GM12878 (cell line): Measurements from ENCODE around the gene USP2. TPM values are rescaled to one million over a fixed set of nuclear protein-coding genes. Genes with fewer than 3 reads are reported as not detected.

Source experiments
- ATAC-seq: fragments of 200-7000 bp; cut with Tn5 transposase; 3 replicates; pipeline ENCODE4 v1.9.1; 2020; ENCODE audit warnings: mild to moderate bottlenecking, moderate library complexity
- BruUV-seq: library from RNA; stranded (reverse); fragments of 400-500 nt; replicated peaks from 2 replicates; lab custom pipeline; 2021; lab: Mats Ljungman, UMichigan
- CTCF ChIA-PET: fragments of 300-600 bp; sonication (Branson Sonifier 250); formaldehyde crosslinking; extraction: SDS; loops from one replicate; lab custom pipeline; 2021; ENCODE audit warnings: inconsistent platforms; lab: Yijun Ruan, JAX
- POLR2A ChIA-PET: fragments of 350-600 bp; formaldehyde crosslinking; extraction: SDS; loops from one replicate; lab custom pipeline; 2021; ENCODE audit warnings: inconsistent platforms; lab: Charles Lee
- RAD21 ChIA-PET: fragments of 300-600 bp; sonication (Branson Sonifier 250); formaldehyde crosslinking; loops from one replicate; lab custom pipeline; 2023; ENCODE audit warnings: antibody characterized with exemption; ENCODE audit not compliant: unreplicated experiment; lab: Charles Lee
- SMC1A ChIA-PET: fragments of 300-600 bp; sonication (Branson Sonifier 250); formaldehyde crosslinking; loops from one replicate; lab custom pipeline; 2023; ENCODE audit not compliant: unreplicated experiment, uncharacterized antibody; lab: Charles Lee
- DNase-seq: peaks from one replicate; pipeline ENCODE4 v3.0.0-alpha.2; 2011; ENCODE audit warnings: low read depth, low spot score
- FAIRE-seq: peaks from 3 replicates; lab custom pipeline; 2011; peaks lifted over from hg19 to GRCh38; lab: Jason Lieb, UNC
- H2AFZ ChIP-seq: 2 replicates; pipeline ENCODE4 v1.6.0; 2011; ENCODE audit warnings: low read depth, low read length, control low read depth; ENCODE audit not compliant: control insufficient read depth
- H3K27ac ChIP-seq: 2 replicates; pipeline ENCODE4 v1.5.1; 2011; ENCODE audit warnings: control low read depth; ENCODE audit not compliant: control insufficient read depth, insufficient read depth
- H3K27me3 ChIP-seq, 2 experiments: replicated peaks in 1 of 2; 2 replicates each; pipeline versions ENCODE4 v1.6.0 to v1.6.1; 2011; ENCODE audit warnings: low read length in 1 of 2; ENCODE audit not compliant: control insufficient read depth in 2 of 2, insufficient read depth in 2 of 2
- H3K36me3 ChIP-seq, 2 experiments: 2 replicates each; pipeline ENCODE4 v1.5.1; 2011; ENCODE audit warnings: low read length in 1 of 2; ENCODE audit not compliant: control insufficient read depth in 2 of 2, insufficient read depth in 2 of 2
- H3K4me1 ChIP-seq: 2 replicates; pipeline ENCODE4 v1.6.1; 2011; ENCODE audit warnings: mild to moderate bottlenecking, low read length, moderate library complexity, mixed read lengths; ENCODE audit not compliant: control insufficient read depth, insufficient read depth
- H3K4me2 ChIP-seq: 2 replicates; pipeline ENCODE4 v1.6.0; 2011; ENCODE audit warnings: control low read depth; ENCODE audit not compliant: control insufficient read depth, insufficient read depth
- H3K4me3 ChIP-seq: fragments of 200-600 bp; sonication (generic); 2 replicates; pipeline ENCODE4 v1.5.1; 2016
- H3K79me2 ChIP-seq: 2 replicates; pipeline ENCODE4 v1.6.0; 2011; ENCODE audit warnings: low read length; ENCODE audit not compliant: control insufficient read depth, insufficient read depth
- H3K9ac ChIP-seq: 2 replicates; pipeline ENCODE4 v1.8.0; 2011; ENCODE audit warnings: low read length, control low read depth, mixed read lengths; ENCODE audit not compliant: control insufficient read depth, insufficient read depth
- H3K9me3 ChIP-seq: replicated peaks from 3 replicates; pipeline ENCODE4 v1.5.1; 2011; ENCODE audit warnings: mild to moderate bottlenecking, low read length; ENCODE audit not compliant: control insufficient read depth, insufficient read depth
- H4K20me1 ChIP-seq: 2 replicates; pipeline ENCODE4 v1.6.0; 2011; ENCODE audit not compliant: control insufficient read depth, insufficient read depth
- BHLHE40 ChIP-seq, 2 experiments: fragments of 450-650 bp in 1 of 2; IDR thresholded peaks; 2 replicates each; pipeline ENCODE4 v1.6.1; 2011 to 2017; ENCODE audit warnings: low read depth in 2 of 2, borderline replicate concordance in 1 of 2, improper control_type of control experiment in 1 of 2, low read length in 1 of 2, mild to moderate bottlenecking in 1 of 2
- BMI1 ChIP-seq: fragments of 450-650 bp; IDR thresholded peaks from 2 replicates; pipeline ENCODE4 v1.6.1; 2016; ENCODE audit warnings: mild to moderate bottlenecking, moderate library complexity, borderline replicate concordance
- EP300 ChIP-seq, 2 experiments: fragments of 150-350 bp in 1 of 2; IDR thresholded peaks; 2 replicates each; pipeline ENCODE4 v1.6.1; 2011 to 2012; ENCODE audit warnings: low read depth in 2 of 2, low read length in 2 of 2, borderline replicate concordance in 1 of 2, improper control_type of control experiment in 1 of 2, inconsistent platforms in 1 of 2; ENCODE audit not compliant: control insufficient read depth in 1 of 2
- MEF2A ChIP-seq: IDR thresholded peaks from 2 replicates; pipeline ENCODE4 v1.6.1; 2011; ENCODE audit warnings: low read depth, mild to moderate bottlenecking, low read length, moderate library complexity; ENCODE audit not compliant: insufficient read depth
- POLR2A ChIP-seq: IDR thresholded peaks from 2 replicates; pipeline ENCODE4 v1.6.1; 2011; ENCODE audit warnings: low read depth, mild to moderate bottlenecking, low read length
- POU2F2 ChIP-seq: IDR thresholded peaks from 3 replicates; pipeline ENCODE4 v1.6.1; 2011; ENCODE audit warnings: low read depth, mild to moderate bottlenecking, low read length, borderline replicate concordance
- WGBS: methylation state at CpG from one replicate; pipeline ENCODE4 v1.1.6; 2016; ENCODE audit warnings: low lambda C conversion rate; ENCODE audit not compliant: insufficient replicate concordance, insufficient coverage; ENCODE audit errors: missing lambda C conversion rate; 5-methylcytosine and 5-hydroxymethylcytosine counted together
- in situ Hi-C: fragments of 300-500 bp; cut with MboI; formaldehyde crosslinking; loops from 9 replicates; pipeline ENCODE4 v1.14.3; 2018; ENCODE audit warnings: mixed read lengths
- intact Hi-C: fragments of 100-400 bp; cut with micrococcal nuclease; formaldehyde crosslinking; loops from one replicate; pipeline ENCODE4 v1.14.2; 2022; ENCODE audit not compliant: unreplicated experiment
- polyA plus RNA-seq, 11 experiments: library from polyadenylated mRNA; depleted of rRNA in 4 of 11; unstranded in 6 of 11; stranded (reverse) in 5 of 11; fragments of >200 nt; fragmentation: Nextera tagmentation in 4 of 11; fragmentation: Illumina TruSeq in 1 of 11; extraction: Ambion mirVana in 4 of 11; extraction: Trizol in 1 of 11; gene quantifications; 1 replicate in 1 of 11; 2 replicates in 10 of 11; pipeline versions ENCODE4 v1.2.1 to v1.2.3, GENCODE V29; 2011 to 2016; ENCODE audit warnings: inconsistent platforms in 2 of 11, missing spikeins in 2 of 11, low read depth in 1 of 11
- total RNA-seq, 4 experiments: library from RNA; depleted of rRNA in 3 of 4; stranded (reverse); fragments of >200 nt in 3 of 4; fragmentation: Illumina TruSeq in 1 of 4; extraction: Trizol in 1 of 4; gene quantifications; 2 replicates each; pipeline versions ENCODE4 v1.2.1 to v1.2.3, GENCODE V29; 2013 to 2021
- TF ChIP-seq, protein P1 (sequence below): fragments of 450-650 bp; formaldehyde crosslinking; IDR thresholded peaks from 2 replicates; pipeline ENCODE4 v1.4.0; 2020; ENCODE audit warnings: mild to moderate bottlenecking, moderate library complexity
- TF ChIP-seq, protein P2 (sequence below): fragments of 450-650 bp; formaldehyde crosslinking; IDR thresholded peaks from 2 replicates; pipeline ENCODE4 v1.4.0; 2022; ENCODE audit warnings: mild to moderate bottlenecking, moderate library complexity
- TF ChIP-seq, protein P3 (sequence below): IDR thresholded peaks from 2 replicates; pipeline ENCODE4 v1.6.1; 2011; ENCODE audit warnings: low read depth, low read length, improper control_type of control experiment, borderline replicate concordance
- TF ChIP-seq, protein P4 (sequence below): fragments of 450-650 bp; IDR thresholded peaks from 2 replicates; pipeline ENCODE4 v1.6.1; 2017; ENCODE audit warnings: mild to moderate bottlenecking
- TF ChIP-seq, protein P5 (sequence below): fragments of 450-650 bp; IDR thresholded peaks from 2 replicates; pipeline ENCODE4 v1.6.1; 2016; ENCODE audit warnings: mild to moderate bottlenecking

Gene USP2
- total and polyA plus RNA-seq, 10 of the 15 experiments (the other 5 are each of a cell fraction or from before 2014, with no cell fraction given), result 0.03 to 0.13 (median 0.06) TPM; not detected in 4

DNA sequence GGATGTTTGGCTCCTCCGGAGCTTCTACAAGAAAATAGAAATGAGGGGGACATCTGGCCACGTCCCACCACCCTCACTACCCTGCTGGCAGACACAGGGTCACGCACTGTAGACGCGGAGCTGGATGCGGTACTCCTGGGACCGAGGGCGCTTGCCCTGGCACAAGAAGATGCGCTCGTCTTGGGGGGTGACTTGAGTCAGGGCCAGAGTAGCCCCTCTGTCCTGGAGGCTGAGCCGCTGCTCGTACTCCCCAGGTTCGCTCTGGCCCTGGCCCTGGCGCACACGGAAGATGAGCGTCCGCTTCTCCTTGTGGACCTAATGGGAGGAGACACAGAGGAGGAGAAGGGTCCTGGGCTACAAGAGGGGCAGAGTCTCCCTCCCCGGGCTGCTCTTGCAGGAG is 66.8 kb downstream of the USP2 start:
- no peaks in the 10 kb centered on the region for H3K79me2 ChIP-seq
- no peaks in the 10 kb centered on the region for H3K9me3 ChIP-seq
- H3K9ac ChIP-seq, result no peak overlapping the region
- H3K27me3 ChIP-seq, result peaks cover 1 to 15% of the 10 kb centered on the region in 2 experiments; a peak in 3 of 4 replicates
- H3K27ac ChIP-seq, result no peak overlapping the region
- BruUV-seq, result no TSS peak
- no peak overlapping the region; the same call in 1 of the 2 replicates for H3K4me2 ChIP-seq
- DNase-seq (no peak), ATAC-seq (no peak), FAIRE-seq (no peak)
- CTCF ChIA-PET, result interaction anchor here (1.2 to 2.8 kb wide), 3 partner anchors 9 to 24 kb away, joined by 4 to 11 read pairs (median 8); no protein-coding TSS in a partner anchor
- in situ Hi-C loops, result no loop called here
- POLR2A ChIA-PET, result no interaction called here
- SMC1A ChIA-PET, result interaction anchor here (0.5 to 1.6 kb wide), 4 partner anchors 8 to 51 kb away, joined by 3 read pairs; no protein-coding TSS in a partner anchor
- 86% methylated on average over 18 of the region's 18 CpGs for WGBS
- H3K4me3 ChIP-seq, result no peak overlapping the region
- H4K20me1 ChIP-seq, result no peaks in the 10 kb centered on the region
- intact Hi-C loops, result no loop called here
- RAD21 ChIA-PET, result interaction anchor here (0.6 to 2.1 kb wide), 5 partner anchors 8 to 146 kb away, joined by 3 to 4 read pairs (median 3); no protein-coding TSS in a partner anchor
- H3K36me3 ChIP-seq, result peaks cover 0 to 8% of the 10 kb centered on the region in 2 experiments; a peak in 1 of 4 replicates
- H3K4me1 ChIP-seq, result peaks cover 31% of the 10 kb centered on the region
- H2AFZ ChIP-seq, result no peak overlapping the region
- TF ChIP-seq, protein P1, sequence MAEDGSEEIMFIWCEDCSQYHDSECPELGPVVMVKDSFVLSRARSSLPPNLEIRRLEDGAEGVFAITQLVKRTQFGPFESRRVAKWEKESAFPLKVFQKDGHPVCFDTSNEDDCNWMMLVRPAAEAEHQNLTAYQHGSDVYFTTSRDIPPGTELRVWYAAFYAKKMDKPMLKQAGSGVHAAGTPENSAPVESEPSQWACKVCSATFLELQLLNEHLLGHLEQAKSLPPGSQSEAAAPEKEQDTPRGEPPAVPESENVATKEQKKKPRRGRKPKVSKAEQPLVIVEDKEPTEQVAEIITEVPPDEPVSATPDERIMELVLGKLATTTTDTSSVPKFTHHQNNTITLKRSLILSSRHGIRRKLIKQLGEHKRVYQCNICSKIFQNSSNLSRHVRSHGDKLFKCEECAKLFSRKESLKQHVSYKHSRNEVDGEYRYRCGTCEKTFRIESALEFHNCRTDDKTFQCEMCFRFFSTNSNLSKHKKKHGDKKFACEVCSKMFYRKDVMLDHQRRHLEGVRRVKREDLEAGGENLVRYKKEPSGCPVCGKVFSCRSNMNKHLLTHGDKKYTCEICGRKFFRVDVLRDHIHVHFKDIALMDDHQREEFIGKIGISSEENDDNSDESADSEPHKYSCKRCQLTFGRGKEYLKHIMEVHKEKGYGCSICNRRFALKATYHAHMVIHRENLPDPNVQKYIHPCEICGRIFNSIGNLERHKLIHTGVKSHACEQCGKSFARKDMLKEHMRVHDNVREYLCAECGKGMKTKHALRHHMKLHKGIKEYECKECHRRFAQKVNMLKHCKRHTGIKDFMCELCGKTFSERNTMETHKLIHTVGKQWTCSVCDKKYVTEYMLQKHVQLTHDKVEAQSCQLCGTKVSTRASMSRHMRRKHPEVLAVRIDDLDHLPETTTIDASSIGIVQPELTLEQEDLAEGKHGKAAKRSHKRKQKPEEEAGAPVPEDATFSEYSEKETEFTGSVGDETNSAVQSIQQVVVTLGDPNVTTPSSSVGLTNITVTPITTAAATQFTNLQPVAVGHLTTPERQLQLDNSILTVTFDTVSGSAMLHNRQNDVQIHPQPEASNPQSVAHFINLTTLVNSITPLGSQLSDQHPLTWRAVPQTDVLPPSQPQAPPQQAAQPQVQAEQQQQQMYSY (CRISPR knock-in tag), result no peak
- TF ChIP-seq POLR2A (no peak), BMI1 (no peak), MEF2A (no peak), EP300 (IDR thresholded peaks at IDR 0.05; ENCODE audit: borderline replicate concordance in 1 of 2, control insufficient read depth in 1 of 2, low read depth in 2 of 2, low read length in 2 of 2) (no peak), POU2F2 (no peak), BHLHE40 (IDR thresholded peaks at IDR 0.05; ENCODE audit: borderline replicate concordance in 1 of 2, low read depth in 2 of 2, low read length in 1 of 2) (no peak)
- TF ChIP-seq, protein P2, sequence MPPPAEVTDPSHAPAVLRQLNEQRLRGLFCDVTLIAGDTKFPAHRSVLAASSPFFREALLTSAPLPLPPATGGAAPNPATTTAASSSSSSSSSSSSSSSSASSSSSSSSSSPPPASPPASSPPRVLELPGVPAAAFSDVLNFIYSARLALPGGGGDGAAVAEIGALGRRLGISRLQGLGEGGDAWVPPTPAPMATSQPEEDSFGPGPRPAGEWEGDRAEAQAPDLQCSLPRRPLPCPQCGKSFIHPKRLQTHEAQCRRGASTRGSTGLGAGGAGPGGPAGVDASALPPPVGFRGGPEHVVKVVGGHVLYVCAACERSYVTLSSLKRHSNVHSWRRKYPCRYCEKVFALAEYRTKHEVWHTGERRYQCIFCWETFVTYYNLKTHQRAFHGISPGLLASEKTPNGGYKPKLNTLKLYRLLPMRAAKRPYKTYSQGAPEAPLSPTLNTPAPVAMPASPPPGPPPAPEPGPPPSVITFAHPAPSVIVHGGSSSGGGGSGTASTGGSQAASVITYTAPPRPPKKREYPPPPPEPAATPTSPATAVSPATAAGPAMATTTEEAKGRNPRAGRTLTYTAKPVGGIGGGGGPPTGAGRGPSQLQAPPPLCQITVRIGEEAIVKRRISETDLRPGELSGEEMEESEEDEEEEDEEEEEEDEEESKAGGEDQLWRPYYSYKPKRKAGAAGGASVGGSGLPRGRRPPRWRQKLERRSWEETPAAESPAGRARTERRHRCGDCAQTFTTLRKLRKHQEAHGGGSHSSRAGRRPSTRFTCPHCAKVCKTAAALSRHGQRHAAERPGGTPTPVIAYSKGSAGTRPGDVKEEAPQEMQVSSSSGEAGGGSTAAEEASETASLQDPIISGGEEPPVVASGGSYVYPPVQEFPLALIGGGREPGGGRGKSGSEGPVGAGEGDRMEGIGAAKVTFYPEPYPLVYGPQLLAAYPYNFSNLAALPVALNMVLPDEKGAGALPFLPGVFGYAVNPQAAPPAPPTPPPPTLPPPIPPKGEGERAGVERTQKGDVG (CRISPR knock-in tag), result no peak
- TF ChIP-seq, protein P3, sequence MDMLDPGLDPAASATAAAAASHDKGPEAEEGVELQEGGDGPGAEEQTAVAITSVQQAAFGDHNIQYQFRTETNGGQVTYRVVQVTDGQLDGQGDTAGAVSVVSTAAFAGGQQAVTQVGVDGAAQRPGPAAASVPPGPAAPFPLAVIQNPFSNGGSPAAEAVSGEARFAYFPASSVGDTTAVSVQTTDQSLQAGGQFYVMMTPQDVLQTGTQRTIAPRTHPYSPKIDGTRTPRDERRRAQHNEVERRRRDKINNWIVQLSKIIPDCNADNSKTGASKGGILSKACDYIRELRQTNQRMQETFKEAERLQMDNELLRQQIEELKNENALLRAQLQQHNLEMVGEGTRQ, result no peak
- TF ChIP-seq, protein P4, sequence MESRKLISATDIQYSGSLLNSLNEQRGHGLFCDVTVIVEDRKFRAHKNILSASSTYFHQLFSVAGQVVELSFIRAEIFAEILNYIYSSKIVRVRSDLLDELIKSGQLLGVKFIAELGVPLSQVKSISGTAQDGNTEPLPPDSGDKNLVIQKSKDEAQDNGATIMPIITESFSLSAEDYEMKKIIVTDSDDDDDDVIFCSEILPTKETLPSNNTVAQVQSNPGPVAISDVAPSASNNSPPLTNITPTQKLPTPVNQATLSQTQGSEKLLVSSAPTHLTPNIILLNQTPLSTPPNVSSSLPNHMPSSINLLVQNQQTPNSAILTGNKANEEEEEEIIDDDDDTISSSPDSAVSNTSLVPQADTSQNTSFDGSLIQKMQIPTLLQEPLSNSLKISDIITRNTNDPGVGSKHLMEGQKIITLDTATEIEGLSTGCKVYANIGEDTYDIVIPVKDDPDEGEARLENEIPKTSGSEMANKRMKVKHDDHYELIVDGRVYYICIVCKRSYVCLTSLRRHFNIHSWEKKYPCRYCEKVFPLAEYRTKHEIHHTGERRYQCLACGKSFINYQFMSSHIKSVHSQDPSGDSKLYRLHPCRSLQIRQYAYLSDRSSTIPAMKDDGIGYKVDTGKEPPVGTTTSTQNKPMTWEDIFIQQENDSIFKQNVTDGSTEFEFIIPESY, result no peak
- TF ChIP-seq, protein P5, sequence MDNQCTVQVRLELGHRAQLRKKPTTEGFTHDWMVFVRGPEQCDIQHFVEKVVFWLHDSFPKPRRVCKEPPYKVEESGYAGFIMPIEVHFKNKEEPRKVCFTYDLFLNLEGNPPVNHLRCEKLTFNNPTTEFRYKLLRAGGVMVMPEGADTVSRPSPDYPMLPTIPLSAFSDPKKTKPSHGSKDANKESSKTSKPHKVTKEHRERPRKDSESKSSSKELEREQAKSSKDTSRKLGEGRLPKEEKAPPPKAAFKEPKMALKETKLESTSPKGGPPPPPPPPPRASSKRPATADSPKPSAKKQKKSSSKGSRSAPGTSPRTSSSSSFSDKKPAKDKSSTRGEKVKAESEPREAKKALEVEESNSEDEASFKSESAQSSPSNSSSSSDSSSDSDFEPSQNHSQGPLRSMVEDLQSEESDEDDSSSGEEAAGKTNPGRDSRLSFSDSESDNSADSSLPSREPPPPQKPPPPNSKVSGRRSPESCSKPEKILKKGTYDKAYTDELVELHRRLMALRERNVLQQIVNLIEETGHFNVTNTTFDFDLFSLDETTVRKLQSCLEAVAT, result no peak
